ENCODE measurements around the gene VAPB. TPM values are rescaled to one million over a fixed set of nuclear protein-coding genes. Genes with fewer than 3 reads are reported as not detected.

The VAPB gene
- total RNA-seq, 4 donors from 2014 or later: 20.4 to 28.0 (median 23.6) TPM

- peaks cover 0 to 12% of the 10 kb centered on the region in 2 donors for H3K27me3 ChIP-seq
- no peak for TF ChIP-seq EP300 (IDR thresholded peaks at IDR 0.05)
- TF ChIP-seq CTCF (IDR thresholded peaks at IDR 0.05): no peak
- no peak for TF ChIP-seq POLR2A (IDR thresholded peaks at IDR 0.05)
- H3K4me3 ChIP-seq: no peak overlapping the region
- no peaks in the 10 kb centered on the region for H3K9me3 ChIP-seq
- no peak for DNase-seq (ENCODE audit: low spot score in 2 of 2)
- peaks cover 0 to 5% (median 0%) of the 10 kb centered on the region in 4 donors for H3K4me1 ChIP-seq
- H3K27ac ChIP-seq: no peak overlapping the region
- H3K36me3 ChIP-seq: no peaks in the 10 kb centered on the region
- 56 to 59% methylated on average over 7 of the region's 7 CpGs for WGBS, 2 donors
These were observed 11.1 kb upstream of the VAPB start for GRCh38 chr20:58377766-58378401.

- peaks cover 0 to 3% (median 0%) of the 10 kb centered on the region in 4 donors for H3K4me1 ChIP-seq
- DNase-seq (ENCODE audit: low spot score in 2 of 2): no peak
- TF ChIP-seq POLR2A (IDR thresholded peaks at IDR 0.05) (no peak), EP300 (IDR thresholded peaks at IDR 0.05) (no peak), CTCF (IDR thresholded peaks at IDR 0.05) (no peak)
- H3K4me3 ChIP-seq: no peak overlapping the region
- no peaks in the 10 kb centered on the region for H3K36me3 ChIP-seq
- H3K27ac ChIP-seq: no peak overlapping the region
- 63% methylated on average over 3 of the region's 3 CpGs for WGBS, 2 donors
- peaks cover 0 to 12% of the 10 kb centered on the region in 2 donors for H3K27me3 ChIP-seq
- no peaks in the 10 kb centered on the region for H3K9me3 ChIP-seq
These were observed 10.3 kb upstream of the VAPB start for GRCh38 chr20:58378704-58379103.

- H3K27ac ChIP-seq: no peak overlapping the region
- TF ChIP-seq POLR2A (IDR thresholded peaks at IDR 0.05) (no peak), EP300 (IDR thresholded peaks at IDR 0.05) (no peak), CTCF (IDR thresholded peaks at IDR 0.05) (no peak)
- no peaks in the 10 kb centered on the region for H3K36me3 ChIP-seq
- H3K9me3 ChIP-seq: no peaks in the 10 kb centered on the region
- H3K4me1 ChIP-seq: no peaks in the 10 kb centered on the region
- 87 to 88% methylated on average over 7 of the region's 7 CpGs for WGBS, 2 donors
- no peak overlapping the region for H3K4me3 ChIP-seq
- H3K27me3 ChIP-seq: peaks cover 0 to 12% of the 10 kb centered on the region in 2 donors
- DNase-seq (ENCODE audit: low spot score in 2 of 2): no peak
These were observed 7.4 kb upstream of the VAPB start for GRCh38 chr20:58381627-58382026.

GRCh38 chr20:58382096-58382495 is 6.9 kb upstream of the VAPB start:
- DNase-seq (ENCODE audit: low spot score in 2 of 2): no peak
- no peaks in the 10 kb centered on the region for H3K4me1 ChIP-seq
- no peak for TF ChIP-seq CTCF (IDR thresholded peaks at IDR 0.05)
- TF ChIP-seq POLR2A (IDR thresholded peaks at IDR 0.05): no peak
- TF ChIP-seq EP300 (IDR thresholded peaks at IDR 0.05): no peak
- no peak overlapping the region for H3K27ac ChIP-seq
- no peaks in the 10 kb centered on the region for H3K36me3 ChIP-seq
- no peak overlapping the region for H3K4me3 ChIP-seq
- H3K27me3 ChIP-seq: peaks cover 0 to 12% of the 10 kb centered on the region in 2 donors
- WGBS, 2 donors: 63 to 72% methylated on average over 4 of the region's 4 CpGs
- H3K9me3 ChIP-seq: no peaks in the 10 kb centered on the region

GRCh38 chr20:58384821-58385220 is 4.2 kb upstream of the VAPB start:
- no peak for DNase-seq (ENCODE audit: low spot score in 2 of 2)
- no peak overlapping the region for H3K4me3 ChIP-seq
- peaks cover 0 to 5% (median 0%) of the 10 kb centered on the region in 4 donors for H3K9me3 ChIP-seq
- H3K36me3 ChIP-seq: no peaks in the 10 kb centered on the region
- no peak overlapping the region for H3K27ac ChIP-seq
- 82 to 91% methylated on average over 5 of the region's 5 CpGs for WGBS, 2 donors
- H3K27me3 ChIP-seq: peaks cover 0 to 6% of the 10 kb centered on the region in 2 donors
- peaks cover 0 to 7% (median under 1%) of the 10 kb centered on the region in 4 donors for H3K4me1 ChIP-seq
- TF ChIP-seq EP300 (IDR thresholded peaks at IDR 0.05) (no peak), CTCF (IDR thresholded peaks at IDR 0.05) (no peak), POLR2A (IDR thresholded peaks at IDR 0.05) (no peak)
